HG03064 (cell line): ENCODE measurements around the gene NDUFS8.

Experiments
- ATAC-seq: cut with Tn5 transposase; IDR thresholded peaks from one replicate; pipeline ENCODE4 v1.9.1; 2021; ENCODE audit warnings: low read depth; ENCODE audit not compliant: unreplicated experiment

Gene NDUFS8

GRCh38 chr11:68014947-68015447 is 15.5 kb upstream of the NDUFS8 start:
- ATAC-seq = no peak

GRCh38 chr11:68015467-68015866 is 15.0 kb upstream of the NDUFS8 start:
- no peak for ATAC-seq

GRCh38 chr11:68016161-68016903 is 14.1 kb upstream of the NDUFS8 start:
- no peak for ATAC-seq

- ATAC-seq = no peak
Measured at GRCh38 chr11:68016904-68017817, 13.3 kb upstream of the NDUFS8 start.

GRCh38 chr11:68017980-68018729 is 12.3 kb upstream of the NDUFS8 start:
- ATAC-seq = no peak

GRCh38 chr11:68018730-68019190 is 11.7 kb upstream of the NDUFS8 start:
- no peak for ATAC-seq

GRCh38 chr11:68019486-68019885 is 11.0 kb upstream of the NDUFS8 start:
- ATAC-seq = no peak

GRCh38 chr11:68020575-68020974 is 9.9 kb upstream of the NDUFS8 start:
- no peak for ATAC-seq

GRCh38 chr11:68021167-68021787 is 9.2 kb upstream of the NDUFS8 start:
- ATAC-seq = no peak

GRCh38 chr11:68022531-68022930 is 8.0 kb upstream of the NDUFS8 start:
- ATAC-seq = no peak

GRCh38 chr11:68024508-68024907 is 6.0 kb upstream of the NDUFS8 start:
- ATAC-seq = no peak

GRCh38 chr11:68025047-68025446 is 5.4 kb upstream of the NDUFS8 start:
- ATAC-seq = no peak

GRCh38 chr11:68026391-68027105 is 3.9 kb upstream of the NDUFS8 start:
- ATAC-seq = no peak

GRCh38 chr11:68027667-68028066 is 2.8 kb upstream of the NDUFS8 start:
- ATAC-seq = no peak

- no peak for ATAC-seq
Measured at GRCh38 chr11:68028802-68029545, 1.5 kb upstream of the NDUFS8 start.

- no peak for ATAC-seq
Measured at GRCh38 chr11:68031144-68031464, 623 bp downstream of the NDUFS8 start.

GRCh38 chr11:68032003-68032402 is 1.5 kb downstream of the NDUFS8 start:
- no peak for ATAC-seq

GRCh38 chr11:68032997-68033707 is 2.7 kb downstream of the NDUFS8 start:
- no peak for ATAC-seq

GRCh38 chr11:68033708-68034045 is 3.2 kb downstream of the NDUFS8 start:
- no peak for ATAC-seq
